GM18909 (cell line): ENCODE measurements around the gene DNA2.
"Not testable (repeated sequence)": the region's sequence is repeated elsewhere in the genome, so short reads cannot be mapped to it uniquely, and the experiment has no call there.

Source experiments
- ATAC-seq: cut with Tn5 transposase; IDR thresholded peaks from one replicate; pipeline ENCODE4 v1.9.1; 2021; ENCODE audit warnings: mild to moderate bottlenecking; ENCODE audit not compliant: unreplicated experiment, poor library complexity

DNA2 gene

DNA sequence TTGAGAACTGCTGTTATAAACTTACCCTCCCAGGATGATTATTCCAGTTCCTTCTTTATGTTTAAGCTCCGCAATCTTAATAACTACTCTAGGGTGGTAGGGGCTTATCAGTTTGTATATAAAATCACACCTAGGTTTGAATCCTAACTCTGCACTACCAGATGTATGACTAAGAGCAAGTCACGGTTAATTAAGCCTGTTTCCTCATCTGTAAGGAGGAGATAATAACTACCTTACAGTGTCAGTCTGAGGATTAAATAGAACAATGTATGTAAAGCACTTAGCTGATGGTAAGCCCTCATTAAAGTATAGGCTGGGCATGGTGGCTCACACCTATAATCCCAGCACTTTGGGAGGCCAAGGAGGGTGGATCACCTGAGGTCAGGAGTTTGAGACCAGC, 9.2 kb downstream of the DNA2 start:
- no peak for ATAC-seq

DNA sequence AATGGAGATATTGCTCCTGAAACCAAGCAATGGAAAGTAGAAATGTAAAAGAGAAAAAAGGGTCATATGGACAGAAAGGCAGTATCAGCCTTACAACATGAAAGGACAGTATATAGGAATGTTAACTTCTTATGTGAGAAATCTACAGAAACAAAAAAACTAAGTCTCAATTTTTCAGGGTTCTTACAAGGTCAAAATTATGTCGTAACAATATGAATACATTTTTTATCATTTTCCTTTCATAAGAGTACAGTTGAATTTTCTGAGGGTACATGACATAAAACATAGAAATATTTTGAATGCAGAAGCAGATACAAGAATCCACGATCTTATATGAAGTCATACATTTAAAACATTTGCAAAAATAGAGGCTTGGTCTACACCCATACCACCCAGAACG, 10.7 kb downstream of the DNA2 start:
- ATAC-seq = no peak

DNA sequence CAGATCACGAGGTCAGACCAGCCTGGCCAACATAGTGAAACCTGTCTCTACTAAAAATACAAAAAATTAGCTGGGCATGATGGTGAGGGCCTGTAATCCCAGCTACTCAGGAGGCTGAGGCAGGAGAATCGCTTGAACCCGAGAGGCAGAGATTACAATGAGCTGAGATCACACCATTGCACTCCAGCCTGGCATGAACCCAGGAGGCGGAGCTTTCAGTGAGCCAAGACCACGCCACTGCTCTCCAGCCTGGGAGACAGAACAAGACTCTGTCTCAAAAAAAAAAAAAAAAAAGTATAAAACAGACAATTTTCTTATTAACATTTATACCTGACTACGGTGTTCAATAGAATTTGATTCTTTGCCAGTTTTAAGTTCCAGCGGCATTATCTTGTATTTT, 22.1 kb downstream of the DNA2 start:
- ATAC-seq = not testable (repeated sequence)

DNA sequence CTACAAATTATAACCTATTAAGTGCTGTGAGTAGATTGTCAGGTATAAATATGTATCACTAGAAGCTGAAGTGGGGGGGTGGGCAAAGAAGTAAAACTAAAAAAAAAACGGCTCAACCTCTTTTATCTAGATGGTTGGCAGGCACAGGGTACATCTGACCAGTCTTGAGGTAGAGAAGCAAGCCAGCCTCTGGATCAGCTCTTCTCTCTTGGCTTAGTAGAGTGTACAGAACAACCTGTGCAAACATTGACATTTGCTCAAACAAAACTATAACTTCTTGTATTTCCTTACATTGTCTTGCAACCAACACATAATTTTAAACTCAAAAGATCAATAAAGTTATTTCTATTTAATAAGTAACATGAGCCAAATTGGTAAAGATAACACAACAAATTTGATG, 25.6 kb downstream of the DNA2 start:
- ATAC-seq = no peak

DNA sequence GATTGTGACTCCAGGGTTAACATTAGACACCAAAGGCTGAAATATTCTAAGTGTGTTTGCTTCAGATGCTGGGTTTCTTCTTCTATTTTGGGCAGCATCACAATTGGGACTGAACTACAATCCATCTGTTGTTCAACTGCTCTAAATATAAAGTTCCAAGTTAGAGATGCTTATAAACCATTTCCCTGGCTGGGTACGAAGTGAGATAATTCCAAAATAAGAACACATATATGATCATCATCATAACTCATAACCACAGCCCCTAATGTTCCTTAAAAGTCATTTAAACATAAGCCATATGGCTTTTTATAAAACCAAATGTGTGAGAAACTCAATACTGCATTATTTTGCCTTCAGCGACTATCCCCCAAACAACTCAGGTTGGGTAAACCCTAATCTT, 28.8 kb downstream of the DNA2 start:
- ATAC-seq = no peak

DNA sequence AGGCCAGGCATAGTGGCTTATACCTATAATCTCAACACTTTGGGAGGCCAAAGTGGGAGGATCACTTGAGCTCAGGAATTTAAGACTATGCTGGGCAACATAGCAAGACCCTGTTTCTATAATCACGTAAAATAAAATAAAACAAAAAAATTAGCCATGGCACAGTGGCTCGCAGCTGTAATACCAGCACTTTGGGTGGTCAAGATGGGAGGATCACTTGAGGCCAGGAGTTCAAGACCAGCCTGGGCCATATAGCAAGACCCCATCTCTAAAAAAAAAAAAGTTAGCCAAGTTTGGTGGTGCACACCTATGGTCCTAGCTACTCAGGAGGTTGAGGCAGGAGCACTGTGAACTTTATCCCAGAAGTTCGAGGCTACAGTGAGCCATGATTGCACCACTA, 30.9 kb downstream of the DNA2 start:
- no peak for ATAC-seq

DNA sequence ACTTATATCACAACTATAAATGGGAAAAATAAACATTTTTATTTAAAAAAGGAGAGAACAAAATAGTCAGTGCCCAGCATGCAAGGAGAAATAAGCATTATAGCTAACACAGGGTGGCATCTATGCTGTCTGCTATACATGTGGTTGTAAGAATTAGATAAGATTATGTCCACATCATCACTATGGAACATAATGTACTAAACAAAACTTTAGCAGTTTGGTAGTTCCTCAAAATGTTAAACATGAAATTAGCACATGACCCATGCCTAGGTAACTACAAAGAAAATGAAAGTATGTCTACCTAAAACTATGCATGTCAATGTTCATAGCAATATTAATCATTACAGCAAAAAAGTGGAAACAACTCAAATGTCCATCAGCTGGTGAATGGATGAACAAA, 36.0 kb downstream of the DNA2 start:
- ATAC-seq = no peak

DNA sequence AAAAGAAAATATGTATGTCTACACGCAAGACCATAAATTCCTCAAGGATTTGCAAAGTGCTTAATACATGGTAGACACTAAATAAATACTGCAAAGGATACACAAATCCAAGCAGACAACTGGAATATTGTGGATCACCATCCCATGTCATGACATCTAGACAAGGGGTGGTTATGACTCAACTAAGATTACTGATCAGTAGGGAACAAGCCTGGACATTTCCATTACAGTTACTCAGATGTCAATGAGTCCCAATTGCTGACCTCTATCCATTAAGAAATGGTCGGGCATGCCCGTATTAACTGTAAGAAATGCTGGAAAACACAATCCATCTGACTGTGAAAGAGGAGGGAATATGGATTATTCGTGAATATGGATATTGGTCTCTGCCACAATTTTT, 37.1 kb downstream of the DNA2 start:
- no peak for ATAC-seq

DNA sequence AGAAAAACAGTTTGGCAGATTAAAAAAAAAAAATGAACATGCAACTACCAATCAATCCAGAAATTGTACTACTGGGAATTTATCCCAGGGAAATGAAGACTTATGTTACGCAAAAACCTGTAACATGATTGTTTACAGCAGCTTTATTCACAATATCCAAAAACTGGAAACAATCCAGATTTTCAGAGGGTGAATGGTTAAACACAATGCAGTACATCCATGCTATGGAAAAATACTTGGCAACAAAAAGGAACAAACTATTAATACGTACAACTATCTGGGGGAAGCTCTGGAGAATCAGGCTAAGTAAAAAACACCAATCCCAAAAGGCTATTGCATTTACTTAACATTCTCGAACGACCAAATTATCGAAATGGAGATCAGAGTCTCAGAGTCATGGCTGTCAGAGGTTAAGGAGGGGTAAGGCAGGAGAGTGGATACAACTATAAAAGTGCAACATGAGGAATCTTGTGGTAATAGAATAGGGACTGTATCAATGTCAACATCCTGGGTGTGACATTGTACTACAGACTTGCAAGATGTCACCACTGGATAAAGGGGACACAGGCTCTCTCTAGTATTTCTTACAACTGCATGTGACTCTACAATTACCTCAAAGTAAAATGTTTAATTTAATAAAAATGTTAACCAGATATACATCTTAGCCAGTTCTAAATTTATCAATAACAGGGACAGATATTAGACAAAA, 43.2 kb downstream of the DNA2 start:
- no peak for ATAC-seq

DNA sequence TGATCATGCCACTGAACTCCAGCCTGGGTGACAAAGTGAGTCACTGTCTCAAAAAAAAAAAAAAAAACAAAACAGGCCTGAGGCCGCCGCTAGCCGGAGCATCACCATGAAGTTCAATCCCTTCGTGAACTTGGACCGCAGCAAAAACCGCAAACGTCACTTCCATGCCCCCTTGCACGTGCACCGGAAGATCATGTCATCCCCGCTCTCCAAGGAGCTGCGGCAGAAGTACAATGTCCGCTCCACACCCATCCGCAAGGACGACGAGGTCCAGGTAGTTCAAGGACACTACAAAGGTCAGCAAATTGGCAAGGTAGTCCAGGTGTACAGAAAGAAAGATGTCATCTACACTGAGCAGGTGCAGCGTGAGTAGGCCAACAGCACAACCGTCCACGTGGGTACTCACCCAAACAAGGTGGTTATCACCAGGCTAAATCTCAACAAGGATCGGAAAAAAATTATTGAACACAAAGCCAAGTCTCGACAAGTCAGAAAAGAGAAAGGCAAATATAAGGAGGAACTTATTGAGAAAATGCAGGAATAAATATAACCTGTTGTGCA, 47.2 kb downstream of the DNA2 start:
- no peak for ATAC-seq

DNA sequence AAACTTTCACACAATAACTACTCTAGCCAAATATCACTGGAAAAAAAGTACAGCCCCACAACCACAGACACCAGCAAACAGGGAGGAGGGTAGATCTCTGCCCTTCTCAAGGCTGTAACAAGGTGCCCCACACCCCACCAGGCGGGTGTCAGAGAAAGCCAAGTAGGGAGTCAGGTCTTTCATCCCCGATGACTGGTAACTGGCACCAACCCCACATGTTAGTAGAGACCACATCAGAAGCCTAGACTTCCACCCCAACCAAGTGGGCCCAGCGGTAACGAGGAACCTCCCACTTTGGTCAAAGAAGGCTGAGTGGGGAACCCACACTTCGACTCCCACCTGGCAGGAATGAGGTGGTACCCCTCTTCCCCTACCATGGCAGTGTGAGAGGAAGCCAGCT, 48.3 kb downstream of the DNA2 start:
- ATAC-seq = no peak

DNA sequence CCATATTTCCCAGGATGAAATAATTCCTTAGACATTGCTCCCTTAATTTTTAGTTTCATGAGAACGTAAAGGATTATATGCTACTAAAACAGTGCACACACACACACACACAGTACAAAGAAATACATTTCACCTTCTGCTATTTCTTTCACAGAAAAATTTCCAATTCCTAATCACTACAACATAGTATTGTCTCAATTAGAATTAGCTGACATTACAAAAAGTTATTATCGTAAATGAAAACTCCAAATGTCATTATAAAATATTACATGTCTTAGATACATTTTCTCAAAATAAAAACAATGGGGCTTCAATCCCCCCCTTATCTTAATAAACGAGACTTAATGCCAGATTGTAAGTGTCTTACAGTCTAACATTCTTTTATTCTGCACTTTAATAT, 52.4 kb downstream of the DNA2 start:
- no peak for ATAC-seq

DNA sequence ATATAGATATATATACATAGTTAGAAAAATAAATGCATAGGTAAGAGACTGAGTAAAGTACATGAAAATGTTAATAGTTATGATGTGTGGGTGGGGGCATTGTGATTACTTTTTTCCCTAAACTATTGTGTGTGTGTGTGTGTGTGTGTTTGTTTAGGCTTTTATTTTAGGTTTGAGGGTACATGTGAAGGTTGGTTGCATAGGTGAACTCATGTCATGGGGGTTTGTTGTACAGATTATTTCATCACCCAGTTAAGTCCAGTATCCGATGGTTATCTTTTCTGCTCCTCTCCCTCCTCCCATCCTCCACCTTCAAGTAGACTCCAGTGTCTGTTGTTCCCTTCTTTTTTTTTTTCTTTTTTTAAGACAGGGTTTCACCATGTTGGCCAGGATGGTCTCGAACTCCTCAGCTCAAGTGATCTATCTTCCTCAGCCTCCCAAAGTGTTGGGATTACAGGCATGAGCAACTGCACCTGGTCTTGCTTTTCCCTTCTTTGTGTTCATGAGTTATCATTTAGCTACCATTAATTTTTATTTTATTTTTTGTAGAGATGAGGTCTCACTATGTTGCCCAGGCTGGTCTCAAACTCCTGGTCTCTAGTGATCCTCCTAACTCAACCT, 62.8 kb downstream of the DNA2 start:
- no peak for ATAC-seq

DNA sequence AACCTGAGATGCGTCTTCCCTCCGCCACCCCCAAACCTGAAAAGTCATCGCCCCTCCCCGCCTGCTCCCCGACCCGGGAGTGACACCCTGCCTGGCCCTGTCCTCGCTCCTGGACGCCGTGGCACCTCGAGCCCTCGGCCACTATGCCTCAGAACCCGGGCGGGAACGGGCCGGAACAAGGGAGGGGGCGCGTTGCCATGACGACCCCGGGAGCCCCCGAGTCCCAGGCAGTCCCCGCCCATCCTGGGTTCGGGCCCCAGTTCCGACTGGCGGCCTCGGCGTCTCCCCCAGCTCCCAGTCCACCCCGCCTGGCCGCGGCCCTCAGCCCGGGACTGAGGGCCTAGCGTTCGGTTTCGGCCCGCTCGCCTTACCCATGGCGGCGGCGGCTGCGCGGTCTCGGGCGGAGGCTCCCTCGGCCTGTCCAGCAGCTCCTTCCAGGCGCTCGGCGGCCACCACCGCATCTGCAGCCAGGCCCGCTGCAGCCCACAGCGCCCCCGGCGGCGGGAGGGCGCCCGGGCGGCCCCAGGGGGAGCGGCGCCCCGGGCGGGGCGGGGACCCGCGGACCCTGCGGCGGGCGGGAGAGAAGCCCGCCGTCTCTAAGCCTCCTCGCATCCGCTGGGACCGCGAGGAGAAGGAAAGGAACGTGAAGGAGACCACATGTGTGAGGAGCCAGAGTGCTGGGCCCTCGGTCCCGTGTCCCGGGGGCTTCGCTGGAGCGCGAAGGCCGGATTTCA, 64.8 kb downstream of the DNA2 start, which contains the start of gene RUFY2:
Gene RUFY2, minus strand, starts transcription at position 463 of the 734 bp plus-strand sequence. Its CDS starts 88 bp downstream, at position 375.
- peak; percentile 95 for ATAC-seq

DNA sequence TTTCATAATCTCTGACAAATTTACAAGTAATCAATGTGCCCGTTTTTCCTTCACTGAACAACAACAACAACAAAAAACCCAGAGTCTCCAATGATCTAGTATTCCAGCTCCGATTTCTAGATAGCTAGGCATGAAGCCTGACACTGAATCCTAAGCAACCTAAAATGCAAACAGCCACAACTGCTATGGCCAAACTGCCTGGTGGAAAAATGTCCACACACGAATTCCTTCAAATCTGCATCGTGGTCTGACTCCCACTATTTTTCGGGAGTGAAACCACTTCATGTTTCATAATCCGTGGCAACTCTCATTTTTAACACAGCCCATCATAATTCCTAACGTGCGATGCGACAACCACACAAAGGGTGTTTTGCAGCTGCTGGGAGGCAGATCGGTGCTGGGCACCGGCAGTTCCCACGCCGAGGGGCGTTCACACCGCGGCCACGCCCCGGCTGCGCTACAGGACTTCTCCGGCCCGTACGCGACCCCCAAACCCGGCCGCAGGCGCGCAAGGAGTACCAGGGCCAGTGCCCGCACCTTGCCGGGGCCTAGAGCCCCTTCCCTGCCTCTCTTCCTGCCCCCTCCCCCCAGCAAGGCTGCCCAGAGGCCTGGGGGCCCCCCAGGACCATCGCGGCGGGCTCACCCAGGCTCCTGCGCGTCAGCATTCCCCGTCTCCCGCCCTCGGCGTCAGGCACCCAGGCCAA, 65.5 kb downstream of the DNA2 start:
- peak; percentile 42 for ATAC-seq

DNA sequence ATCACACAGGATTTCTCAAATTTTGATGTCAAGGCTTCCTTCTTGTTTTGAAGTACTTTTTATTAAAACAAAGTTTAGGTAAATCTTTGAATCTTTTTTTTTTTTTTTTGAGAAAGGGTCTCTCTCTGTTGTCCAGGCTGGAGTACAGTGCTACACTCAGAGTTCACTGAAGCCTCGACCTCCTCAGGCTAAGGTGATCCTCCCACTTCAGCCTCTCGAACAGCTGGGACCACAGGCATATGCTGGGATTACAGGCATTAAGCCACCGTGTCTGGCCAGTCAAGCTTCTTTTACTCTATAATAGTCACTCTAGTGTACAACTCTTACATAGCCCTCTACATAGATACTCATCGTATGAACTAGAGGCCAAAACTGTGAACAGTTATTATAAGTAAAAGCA, 68.1 kb downstream of the DNA2 start:
- ATAC-seq = no peak

DNA sequence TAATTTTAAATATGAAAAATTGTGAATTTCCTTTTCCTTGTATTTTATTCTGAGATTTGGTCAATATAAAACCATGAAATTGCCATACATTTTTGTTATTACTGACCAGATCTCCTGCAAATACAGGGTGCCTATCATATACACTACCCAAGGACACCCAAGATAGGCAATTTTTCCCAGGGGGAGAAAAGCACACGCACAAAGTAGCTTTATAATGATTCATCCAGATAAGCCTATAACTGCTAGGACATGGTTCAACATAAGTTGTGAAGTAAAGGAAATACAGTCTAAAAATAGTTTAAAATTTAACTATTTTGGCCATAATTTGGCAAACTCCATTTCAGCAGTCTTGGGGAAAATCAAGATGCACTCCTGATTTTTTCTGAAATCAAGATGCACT, 69.5 kb downstream of the DNA2 start:
- ATAC-seq = no peak

DNA sequence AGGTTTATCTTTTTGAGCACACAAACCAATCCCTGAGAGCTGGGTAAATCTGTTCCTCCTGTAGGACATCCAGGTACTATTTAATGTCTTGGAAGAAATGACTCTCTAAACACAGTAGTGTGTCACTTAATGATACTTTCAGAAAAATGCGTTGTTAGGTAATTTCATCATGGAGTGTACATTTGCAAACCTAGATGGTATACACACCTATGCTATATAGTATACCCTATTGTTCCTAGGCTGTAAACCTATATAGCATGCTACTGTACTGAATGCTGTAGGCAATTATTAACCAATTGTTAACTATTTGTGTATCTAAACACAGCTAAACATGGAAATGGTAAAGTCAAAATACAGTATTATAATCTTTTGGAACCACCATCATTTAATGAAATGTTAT, 74.8 kb downstream of the DNA2 start:
- ATAC-seq = no peak

DNA sequence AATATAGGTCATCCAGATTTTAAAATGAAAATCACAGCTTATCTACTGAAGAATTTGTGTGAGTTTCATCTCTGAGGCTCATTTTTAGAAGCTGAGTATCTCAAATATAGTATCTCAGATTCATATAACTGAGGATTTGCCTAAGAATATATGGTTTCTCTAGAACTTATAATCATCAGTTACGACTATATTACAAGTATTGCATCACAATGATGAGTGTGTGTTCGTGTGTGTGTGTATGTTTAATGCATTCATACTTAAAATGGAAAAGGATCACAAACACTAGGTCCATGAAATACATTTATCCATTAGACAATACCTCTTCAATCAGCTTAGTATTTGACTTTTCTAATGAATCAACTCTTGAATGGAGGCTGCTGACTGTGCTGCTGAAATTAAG, 86.0 kb downstream of the DNA2 start:
- no peak for ATAC-seq

DNA sequence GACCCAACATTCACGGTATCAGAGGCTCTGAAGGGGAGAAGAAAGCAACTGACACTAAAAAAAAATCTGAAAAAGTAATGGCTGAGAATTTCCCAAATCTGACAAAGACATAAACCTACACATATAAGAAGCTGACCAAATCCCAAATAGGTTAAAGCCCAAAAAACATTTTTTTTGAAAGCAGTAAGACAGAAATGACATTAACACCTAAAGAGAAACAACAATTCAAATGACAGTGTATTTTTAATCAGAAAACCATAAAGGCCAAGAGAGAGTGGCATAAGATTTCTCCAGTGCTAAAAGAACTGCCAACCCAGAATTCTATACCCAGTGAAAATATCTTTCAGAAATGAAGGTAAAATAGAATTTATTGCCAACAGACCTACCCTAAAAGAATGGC, 100.2 kb downstream of the DNA2 start:
- no peak for ATAC-seq

DNA sequence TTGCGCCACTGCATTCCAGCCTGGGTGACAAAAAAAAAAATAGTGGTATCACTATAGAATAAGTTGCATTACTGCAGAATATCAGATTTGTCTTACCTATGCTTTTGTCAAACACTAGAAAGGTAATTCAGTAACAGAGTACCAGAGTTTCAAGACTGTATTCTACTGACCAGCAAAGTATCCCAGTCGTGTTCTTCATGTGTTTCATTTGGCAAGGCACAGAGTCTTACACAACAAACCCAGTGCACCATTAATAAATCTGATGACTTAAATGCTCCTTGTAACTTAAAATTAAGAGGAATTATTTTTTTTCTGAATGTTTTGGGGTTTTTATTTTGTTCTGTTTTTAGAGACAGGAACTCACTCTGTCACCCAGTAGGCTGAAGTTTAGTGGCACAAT, 104.7 kb downstream of the DNA2 start:
- ATAC-seq = no peak
